Measurements from ENCODE around the gene LRP1-AS.

The LRP1-AS gene

GRCh38 chr12:57195186-57195585, 47.8 kb upstream of the LRP1-AS start:
- no peaks in the 10 kb centered on the region for H4K20me1 ChIP-seq (ENCODE audit: insufficient read depth)
- no peak overlapping the region for H3K4me2 ChIP-seq
- H2AFZ ChIP-seq (ENCODE audit: low read depth) = no peak overlapping the region
- no peak overlapping the region for H3K9ac ChIP-seq
- H3K27ac ChIP-seq = no peak overlapping the region
- no peak overlapping the region for H3K4me3 ChIP-seq (IDR thresholded peaks at IDR 0.05; ENCODE audit: insufficient read depth, low read depth, low read length)
- no peaks in the 10 kb centered on the region for H3K36me3 ChIP-seq (ENCODE audit: insufficient read depth)
- TF ChIP-seq CTCF (conservative IDR thresholded peaks at IDR 0.05; ENCODE audit: low read depth, low read length) = no peak
- H3K27me3 ChIP-seq (ENCODE audit: insufficient read depth, low read depth) = peaks cover 67% of the 10 kb centered on the region
- H3K4me1 ChIP-seq (ENCODE audit: low read depth, poor library complexity, severe bottlenecking) = no peaks in the 10 kb centered on the region
- no peaks in the 10 kb centered on the region for H3K79me2 ChIP-seq (ENCODE audit: insufficient read depth, low read depth)

DNA sequence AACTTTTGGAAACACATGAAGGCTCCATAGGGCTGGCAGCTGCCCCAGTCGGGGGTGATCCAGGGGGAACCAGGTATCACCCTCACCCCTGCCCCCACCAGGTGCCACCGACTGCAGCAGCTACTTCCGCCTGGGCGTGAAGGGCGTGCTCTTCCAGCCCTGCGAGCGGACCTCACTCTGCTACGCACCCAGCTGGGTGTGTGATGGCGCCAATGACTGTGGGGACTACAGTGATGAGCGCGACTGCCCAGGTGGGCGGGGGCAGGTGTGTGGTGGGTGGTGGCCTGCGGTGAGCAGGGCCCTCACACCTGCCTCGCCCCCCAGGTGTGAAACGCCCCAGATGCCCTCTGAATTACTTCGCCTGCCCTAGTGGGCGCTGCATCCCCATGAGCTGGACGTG, 46.8 kb upstream of the LRP1-AS start:
- Histone ChIP-seq H3K27ac (no peak overlapping the region), H3K4me3 (IDR thresholded peaks at IDR 0.05; ENCODE audit: insufficient read depth, low read depth, low read length) (no peak overlapping the region), H2AFZ (ENCODE audit: low read depth) (no peak overlapping the region), H3K36me3 (ENCODE audit: insufficient read depth) (no peaks in the 10 kb centered on the region), H3K4me2 (no peak overlapping the region), H3K4me1 (ENCODE audit: low read depth, poor library complexity, severe bottlenecking) (no peaks in the 10 kb centered on the region), H3K27me3 (ENCODE audit: insufficient read depth, low read depth) (peaks cover 58% of the 10 kb centered on the region), H3K9ac (no peak overlapping the region), H3K79me2 (ENCODE audit: insufficient read depth, low read depth) (no peaks in the 10 kb centered on the region), H4K20me1 (ENCODE audit: insufficient read depth) (no peaks in the 10 kb centered on the region)
- TF ChIP-seq CTCF (conservative IDR thresholded peaks at IDR 0.05; ENCODE audit: low read depth, low read length) = no peak

GRCh38 chr12:57193706-57194245, 46.4 kb upstream of the LRP1-AS start:
- Histone ChIP-seq H3K4me2 (no peak overlapping the region), H2AFZ (ENCODE audit: low read depth) (no peak overlapping the region), H3K36me3 (ENCODE audit: insufficient read depth) (no peaks in the 10 kb centered on the region), H3K27me3 (ENCODE audit: insufficient read depth, low read depth) (peaks cover 56% of the 10 kb centered on the region), H3K4me3 (IDR thresholded peaks at IDR 0.05; ENCODE audit: insufficient read depth, low read depth, low read length) (no peak overlapping the region), H3K4me1 (ENCODE audit: low read depth, poor library complexity, severe bottlenecking) (no peaks in the 10 kb centered on the region), H3K27ac (no peak overlapping the region), H3K79me2 (ENCODE audit: insufficient read depth, low read depth) (no peaks in the 10 kb centered on the region), H4K20me1 (ENCODE audit: insufficient read depth) (no peaks in the 10 kb centered on the region), H3K9ac (no peak overlapping the region)
- no peak for TF ChIP-seq CTCF (conservative IDR thresholded peaks at IDR 0.05; ENCODE audit: low read depth, low read length)

DNA sequence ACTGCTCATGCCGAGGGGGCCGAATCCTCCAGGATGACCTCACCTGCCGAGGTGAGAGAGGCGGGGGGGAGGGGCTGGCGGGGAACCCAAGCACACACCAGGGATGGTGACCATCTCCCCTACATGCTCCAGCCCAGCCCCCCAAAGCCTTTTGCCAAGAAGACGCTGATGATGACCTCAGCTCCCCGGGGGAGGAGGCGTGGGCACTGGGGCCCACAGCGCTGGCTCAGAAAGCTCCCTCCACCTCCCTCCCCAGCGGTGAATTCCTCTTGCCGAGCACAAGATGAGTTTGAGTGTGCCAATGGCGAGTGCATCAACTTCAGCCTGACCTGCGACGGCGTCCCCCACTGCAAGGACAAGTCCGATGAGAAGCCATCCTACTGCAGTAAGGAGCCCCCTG, 45.5 kb upstream of the LRP1-AS start:
- H2AFZ ChIP-seq (ENCODE audit: low read depth) = no peak overlapping the region
- no peaks in the 10 kb centered on the region for H4K20me1 ChIP-seq (ENCODE audit: insufficient read depth)
- no peak overlapping the region for H3K27ac ChIP-seq

More for the DNA sequence above, 45.5 kb upstream of the LRP1-AS start:
- TF ChIP-seq CTCF (conservative IDR thresholded peaks at IDR 0.05; ENCODE audit: low read depth, low read length) = no peak
- Histone ChIP-seq H3K9ac (no peak overlapping the region), H3K4me2 (no peak overlapping the region), H3K27me3 (ENCODE audit: insufficient read depth, low read depth) (peaks cover 52% of the 10 kb centered on the region), H3K4me1 (ENCODE audit: low read depth, poor library complexity, severe bottlenecking) (no peaks in the 10 kb centered on the region), H3K79me2 (ENCODE audit: insufficient read depth, low read depth) (no peaks in the 10 kb centered on the region), H3K4me3 (IDR thresholded peaks at IDR 0.05; ENCODE audit: insufficient read depth, low read depth, low read length) (no peak overlapping the region), H3K36me3 (ENCODE audit: insufficient read depth) (no peaks in the 10 kb centered on the region)

Measured in KMS-11 (cell line).